Measurements from ENCODE around the gene OR1L1.

The OR1L1 gene

GRCh38 chr9:122661416-122661815 is at the start of gene OR1L1:
Gene OR1L1 (plus strand): TSS chr9:122661716. CDS start chr9:122661716, 0 bp downstream.
- DNase-seq (ENCODE audit: low spot score) = no peak

GRCh38 chr9:122614362-122614761 is 47.2 kb upstream of the OR1L1 start, which contains the start of gene OR1Q1:
Gene OR1Q1 (plus strand): TSS chr9:122614738. CDS start chr9:122614738, 0 bp downstream.
- DNase-seq (ENCODE audit: low spot score) = no peak

- no peak for DNase-seq (ENCODE audit: low spot score)
Observed at GRCh38 chr9:122619996-122620395, 41.5 kb upstream of the OR1L1 start.

- DNase-seq (ENCODE audit: low spot score) = no peak
Observed at GRCh38 chr9:122642226-122642625, 19.3 kb upstream of the OR1L1 start.

- DNase-seq (ENCODE audit: low spot score) = no peak
Observed at GRCh38 chr9:122656378-122656777, 5.1 kb upstream of the OR1L1 start.

GRCh38 chr9:122657527-122657926 is 4.0 kb upstream of the OR1L1 start, which contains the start of gene OR1B1:
Gene OR1B1 (minus strand): TSS chr9:122657627.
- DNase-seq (ENCODE audit: low spot score) = no peak

GRCh38 chr9:122672481-122672880 is 11.0 kb downstream of the OR1L1 start:
- DNase-seq (ENCODE audit: low spot score) = no peak

GRCh38 chr9:122684851-122685250 is 23.3 kb downstream of the OR1L1 start:
- DNase-seq (ENCODE audit: low spot score) = no peak

GRCh38 chr9:122695696-122696095 is 34.2 kb downstream of the OR1L1 start:
- no peak for DNase-seq (ENCODE audit: low spot score)
